Dedifferentiated amniotic fluid mesenchymal stem cell (primary cell): Measurements from ENCODE around the gene FGGY.
A peak's percentile ranks its signal among the peaks of the same experiment; 100 is the strongest.
"Not testable (repeated sequence)": the region's sequence is repeated elsewhere in the genome, so short reads cannot be mapped to it uniquely, and the experiment has no call there.

ENCODE experiments used
- DNase-seq: peaks from one replicate; pipeline ENCODE4 v3.0.0-alpha.2; 2016; ENCODE audit errors: extremely low spot score

Gene FGGY

GRCh38 chr1:59701376-59701775, 404.5 kb downstream of the FGGY start:
- DNase-seq = peak; percentile 32

- DNase-seq = peak; percentile 65
These were observed 406.5 kb downstream of the FGGY start for GRCh38 chr1:59703226-59703917.

GRCh38 chr1:59703918-59704378, 407.1 kb downstream of the FGGY start:
- DNase-seq = no peak

DNA sequence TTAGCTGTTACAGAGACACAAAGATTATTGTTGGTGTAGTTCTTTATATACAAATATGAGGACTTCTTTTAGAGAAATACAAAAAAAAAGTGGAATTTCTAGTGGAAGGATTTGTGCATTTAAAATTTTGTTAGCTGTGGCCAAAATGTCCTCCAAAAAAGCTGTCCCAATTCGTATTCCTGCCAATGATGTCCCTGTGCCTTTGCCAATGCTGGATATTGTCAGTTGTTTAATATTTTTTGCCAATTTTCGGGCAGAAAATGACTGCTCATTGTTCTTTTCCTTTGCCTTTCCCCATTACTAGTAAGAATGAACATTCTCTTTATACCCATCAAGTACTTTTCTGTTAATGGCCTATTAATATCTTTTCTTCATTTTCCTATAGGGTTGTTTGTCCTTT, 407.8 kb downstream of the FGGY start:
- DNase-seq = no peak

DNA sequence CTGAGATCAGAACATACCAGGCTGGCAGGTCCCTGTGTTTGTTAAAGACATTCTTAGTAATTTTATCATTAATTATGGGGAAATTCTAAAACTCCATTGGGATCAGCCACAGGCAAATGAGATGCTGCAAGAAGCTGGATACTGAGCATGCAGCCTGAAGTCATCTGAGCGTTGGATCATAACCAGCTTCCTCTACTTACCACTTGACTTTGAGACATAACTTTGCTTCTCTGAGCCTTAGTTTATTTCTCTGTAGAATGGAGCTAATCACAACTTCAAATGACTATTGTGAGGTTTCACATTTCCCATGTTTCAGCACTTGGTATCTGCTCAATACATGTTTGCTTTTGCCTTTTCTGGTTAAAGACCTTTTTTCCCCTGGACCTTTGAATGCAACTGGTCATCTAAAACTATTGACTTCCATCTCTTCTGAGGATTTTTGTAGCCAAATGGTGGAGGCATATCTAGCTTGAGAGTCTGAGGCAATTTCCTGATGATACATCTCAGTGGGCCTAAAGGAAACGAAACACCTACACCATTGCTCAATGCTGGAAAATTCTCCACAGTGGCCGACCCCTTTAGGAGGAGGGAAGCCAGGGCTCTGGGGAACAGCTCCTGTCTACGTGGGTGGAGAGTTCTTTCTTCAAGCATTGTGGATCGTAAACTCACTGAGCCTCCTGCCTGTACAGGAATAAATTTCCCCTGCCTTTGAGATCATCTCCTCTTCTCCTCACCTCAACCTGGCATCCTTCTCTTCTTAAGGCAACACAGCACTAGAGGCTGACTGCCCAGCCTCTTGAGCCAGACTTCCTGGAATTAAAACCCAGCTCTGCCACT, 408.8 kb downstream of the FGGY start:
- no peak for DNase-seq

- no peak for DNase-seq
These were observed 409.4 kb downstream of the FGGY start for GRCh38 chr1:59706303-59706599.

DNA sequence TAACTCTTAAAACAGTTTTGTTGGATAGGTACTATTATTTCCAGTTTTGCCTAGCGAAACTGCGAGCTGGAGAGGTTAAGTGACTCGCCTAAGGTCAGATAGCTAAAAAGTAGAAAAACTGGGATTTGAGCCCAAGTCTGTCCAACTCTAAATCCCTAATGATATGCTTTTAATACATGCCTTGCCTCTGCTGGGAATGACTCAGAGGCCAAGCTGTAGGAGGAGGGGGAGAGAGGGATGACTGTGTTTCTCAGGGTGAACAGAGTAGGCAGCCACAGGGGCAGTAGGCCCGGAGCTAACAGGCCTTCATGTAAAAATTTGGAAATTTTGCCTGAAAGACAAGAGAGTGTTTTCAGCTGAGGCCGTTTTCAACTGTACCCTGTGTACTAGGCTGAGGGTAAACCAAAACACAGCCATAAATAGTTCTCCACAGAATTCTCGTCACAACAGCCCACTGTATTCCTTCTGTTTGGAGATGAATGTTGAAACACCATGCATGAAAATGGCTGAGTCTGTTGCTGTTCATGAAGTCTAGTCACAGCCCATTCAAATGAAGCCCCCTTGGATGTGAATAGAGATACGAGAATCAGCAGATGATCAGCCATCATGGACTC, 410.4 kb downstream of the FGGY start:
- DNase-seq = peak; percentile 87

DNA sequence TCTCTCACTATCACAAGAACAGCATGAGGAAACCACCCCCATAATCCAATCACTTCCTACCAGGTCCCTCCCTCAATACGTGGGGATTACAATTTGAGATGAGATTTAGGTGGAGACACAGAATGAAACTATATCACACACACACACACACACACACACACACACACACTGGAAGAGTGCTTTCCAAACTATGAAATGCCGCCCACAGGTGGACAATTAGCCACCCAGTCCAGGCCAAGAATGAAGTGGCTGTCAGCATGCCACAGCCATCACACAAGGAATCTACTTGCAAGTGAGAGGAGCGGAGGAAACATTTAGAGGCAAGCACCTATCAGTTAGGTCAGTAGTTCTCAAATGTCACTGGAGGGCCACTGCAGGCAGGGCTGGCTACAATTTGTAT, 412.4 kb downstream of the FGGY start:
- DNase-seq = no peak

DNA sequence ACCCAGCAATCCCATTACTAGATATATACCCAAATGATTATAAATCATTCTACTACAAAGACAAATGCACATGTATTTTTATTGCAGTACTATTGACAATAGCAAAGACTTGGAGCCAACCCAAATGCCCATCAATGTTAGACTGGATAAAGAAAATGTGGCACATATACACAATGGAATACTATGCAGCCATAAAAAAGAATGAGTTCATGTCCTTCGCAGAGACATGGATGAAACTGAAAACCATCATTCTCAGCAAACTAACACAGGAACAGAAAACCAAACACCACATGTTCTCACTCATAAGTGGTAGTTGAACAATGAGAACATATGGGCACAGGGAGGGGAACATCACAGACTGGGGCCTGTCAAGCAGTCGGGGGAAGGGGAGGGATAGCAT, 414.0 kb downstream of the FGGY start:
- not testable (repeated sequence) for DNase-seq

- no peak for DNase-seq
These were observed 417.3 kb downstream of the FGGY start for GRCh38 chr1:59714219-59714618.

- DNase-seq = peak; percentile 44
These were observed 418.1 kb downstream of the FGGY start for GRCh38 chr1:59714966-59715365.

- no peak for DNase-seq
These were observed 419.9 kb downstream of the FGGY start for GRCh38 chr1:59716832-59717231.

DNA sequence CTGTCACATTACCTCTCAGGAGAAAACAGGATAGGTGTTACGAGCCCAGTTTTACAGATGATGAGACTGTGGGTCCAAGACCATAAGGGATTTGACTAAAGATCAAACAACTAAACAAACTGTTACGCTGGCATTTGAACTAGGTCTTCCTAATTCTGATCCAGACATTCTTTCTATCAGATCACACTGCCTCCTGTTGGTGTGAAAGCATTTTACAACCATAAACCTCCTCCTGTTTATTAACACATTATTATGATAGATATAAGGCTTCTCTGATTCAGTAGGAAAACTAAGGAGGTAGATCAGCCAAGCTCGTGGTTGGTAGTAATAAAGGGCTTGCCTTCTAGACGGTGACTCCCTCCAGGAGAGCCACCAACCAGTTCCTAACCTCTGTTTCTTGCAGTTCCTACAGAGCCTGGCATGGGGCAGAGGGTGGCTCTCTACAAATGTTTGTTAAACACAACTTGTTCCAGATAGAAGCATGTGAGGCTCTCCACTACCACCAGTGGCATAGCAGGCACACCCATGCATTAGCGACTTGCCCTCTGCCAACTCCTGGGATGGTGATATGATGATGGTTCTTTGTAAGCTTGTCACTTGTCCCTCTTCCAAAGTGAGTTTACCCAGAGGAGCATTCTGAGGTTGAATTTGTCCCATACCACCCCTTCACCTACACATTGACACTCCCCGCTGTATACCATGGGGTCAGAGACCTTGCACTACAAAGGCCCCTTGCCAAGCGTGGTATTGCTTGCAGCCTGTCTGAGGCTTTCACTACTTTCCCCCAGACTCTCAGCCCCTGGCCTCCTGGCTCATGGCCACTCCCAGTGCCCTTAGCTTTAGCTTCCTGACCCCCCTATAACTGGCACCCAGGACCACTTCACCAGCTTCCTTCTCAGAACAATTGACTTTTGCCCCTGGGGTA, 421.4 kb downstream of the FGGY start:
- DNase-seq = no peak

GRCh38 chr1:59718989-59719360, 422.1 kb downstream of the FGGY start:
- no peak for DNase-seq

DNA sequence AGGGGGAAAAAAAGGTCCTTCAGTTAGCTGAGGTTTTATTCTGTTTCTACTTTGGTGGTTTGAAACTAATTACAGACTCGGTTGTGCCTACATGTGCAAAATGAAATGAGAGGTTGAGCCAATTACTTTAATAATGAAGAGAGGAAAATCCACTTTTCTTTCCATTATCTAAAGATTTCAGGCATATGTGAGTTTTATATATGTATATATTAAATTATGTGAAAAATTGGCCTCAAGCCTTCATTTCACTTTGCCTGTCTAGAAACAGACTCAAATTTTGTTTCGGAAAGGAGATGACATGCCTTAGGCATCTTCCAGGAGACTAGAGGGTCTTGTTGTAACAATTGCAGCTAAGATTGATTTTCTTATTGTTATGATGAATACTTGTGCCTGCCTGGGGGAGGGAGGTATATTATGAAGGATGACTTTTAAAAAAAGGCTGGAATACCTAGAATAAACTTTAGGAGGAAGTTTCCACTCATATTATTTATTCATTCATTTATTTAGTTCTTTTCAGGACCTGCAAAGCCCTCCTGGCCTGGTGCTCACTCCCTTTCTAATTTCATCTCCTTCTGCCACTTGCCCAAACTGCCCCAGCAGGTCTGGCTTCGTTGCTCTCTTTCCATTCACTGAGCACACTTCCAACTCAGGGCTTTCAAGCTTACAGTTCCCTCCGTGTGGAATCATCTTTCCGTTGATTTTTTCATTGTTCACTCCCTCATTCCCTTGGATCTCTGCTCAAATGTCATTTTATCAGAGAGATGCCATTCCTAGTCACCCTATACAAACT, 423.6 kb downstream of the FGGY start:
- DNase-seq = no peak

DNA sequence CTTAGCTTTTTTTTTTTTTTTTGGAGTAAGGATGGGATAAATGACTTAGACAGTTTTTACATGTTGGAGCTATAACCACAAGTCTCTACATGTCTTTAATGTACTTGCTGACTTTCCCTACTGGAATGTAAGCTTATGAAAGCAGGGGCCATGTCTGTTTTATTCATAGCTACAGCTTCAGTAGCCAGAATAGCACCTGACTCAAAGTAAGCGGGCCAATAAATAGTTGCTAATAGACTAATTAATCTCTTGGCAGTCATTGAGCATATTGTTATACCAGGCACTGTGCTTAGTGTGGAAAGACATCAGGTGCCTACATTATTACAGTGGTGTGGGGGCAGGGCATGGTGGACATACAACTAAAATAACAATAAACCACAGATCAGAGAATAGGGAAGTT, 433.4 kb downstream of the FGGY start:
- peak; percentile 59 for DNase-seq

DNA sequence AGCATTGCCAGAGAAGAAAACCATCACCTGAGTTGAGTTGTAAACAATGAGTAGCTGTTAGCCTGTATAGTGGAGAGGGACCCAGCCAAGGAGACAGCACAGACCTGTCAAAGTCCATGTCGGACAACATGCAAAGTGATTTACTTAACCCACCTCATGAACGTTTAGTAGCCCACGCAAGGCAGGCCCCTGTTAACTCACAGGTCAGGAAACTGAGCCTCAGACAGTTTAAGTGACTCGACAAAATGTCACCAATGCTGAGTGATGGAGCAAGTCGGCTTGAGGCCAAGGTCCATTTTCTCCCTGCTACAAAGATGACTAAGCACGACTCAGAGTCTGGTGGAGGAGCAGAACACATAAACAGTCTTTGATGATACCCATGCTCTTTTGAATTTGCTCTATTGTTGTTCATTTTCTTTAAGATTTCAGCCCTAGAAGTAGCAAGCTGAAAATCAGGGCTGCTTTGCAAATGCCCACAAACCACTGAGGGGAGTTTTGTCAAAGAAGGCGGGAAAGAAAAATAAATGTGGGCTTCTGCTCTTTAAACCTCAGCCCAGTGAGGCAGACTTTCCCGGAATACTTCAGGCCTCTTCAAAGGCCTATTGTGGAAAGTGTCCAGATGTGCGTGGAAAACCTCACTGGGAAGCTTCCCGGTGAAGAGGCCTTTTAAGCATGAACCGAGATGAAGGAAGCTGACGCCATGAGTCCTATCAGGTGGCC, 434.0 kb downstream of the FGGY start:
- peak; percentile 84 for DNase-seq

GRCh38 chr1:59731591-59731990, 434.7 kb downstream of the FGGY start:
- DNase-seq = no peak

- no peak for DNase-seq
These were observed 435.5 kb downstream of the FGGY start for GRCh38 chr1:59732214-59732955.
